ENCODE measurements around the gene PRR11. TPM values are rescaled to one million over a fixed set of nuclear protein-coding genes. Genes with fewer than 3 reads are reported as not detected.

PRR11 gene
- total RNA-seq, 1 donor from 2014 or later, result 51.9 TPM

DNA sequence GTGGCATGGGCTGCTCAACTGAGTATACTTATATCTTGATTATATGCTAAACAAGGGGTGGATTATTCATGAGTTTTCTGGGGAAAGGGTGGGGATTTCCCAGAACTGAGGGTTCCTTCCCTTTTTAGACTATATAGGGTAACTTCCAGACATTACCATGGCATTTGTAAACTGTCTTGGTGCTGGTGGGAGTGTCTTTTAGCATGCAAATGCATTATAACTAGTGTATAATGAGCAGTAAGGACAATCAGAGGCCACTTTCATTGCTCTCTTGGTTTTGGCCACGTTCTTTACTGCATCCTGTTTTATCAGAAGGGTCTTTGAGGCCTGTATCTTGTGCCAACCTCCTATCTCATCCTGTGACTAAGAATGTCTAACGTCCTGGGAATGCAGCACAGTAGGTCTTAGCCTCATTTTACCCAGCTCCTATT lies 12.0 kb downstream of the PRR11 start:
- no peaks in the 10 kb centered on the region for H4K20me1 ChIP-seq (ENCODE audit: low read depth)
- no peak overlapping the region for H2AFZ ChIP-seq (replicated peaks)
- peaks cover 9% of the 10 kb centered on the region for H3K4me1 Mint-ChIP-seq
- no peak for DNase-seq (ENCODE audit: low spot score)
- no peaks in the 10 kb centered on the region for H3K9me3 Mint-ChIP-seq
- H3K27ac Mint-ChIP-seq, result no peak overlapping the region
- no peaks in the 10 kb centered on the region for H3K27me3 ChIP-seq
- H3K4me3 ChIP-seq, result no peak overlapping the region
- peaks cover 15% of the 10 kb centered on the region for H3K36me3 Mint-ChIP-seq
- no peak for TF ChIP-seq EZH2phosphoT487 (IDR thresholded peaks at IDR 0.05)
- TF ChIP-seq, protein P1, sequence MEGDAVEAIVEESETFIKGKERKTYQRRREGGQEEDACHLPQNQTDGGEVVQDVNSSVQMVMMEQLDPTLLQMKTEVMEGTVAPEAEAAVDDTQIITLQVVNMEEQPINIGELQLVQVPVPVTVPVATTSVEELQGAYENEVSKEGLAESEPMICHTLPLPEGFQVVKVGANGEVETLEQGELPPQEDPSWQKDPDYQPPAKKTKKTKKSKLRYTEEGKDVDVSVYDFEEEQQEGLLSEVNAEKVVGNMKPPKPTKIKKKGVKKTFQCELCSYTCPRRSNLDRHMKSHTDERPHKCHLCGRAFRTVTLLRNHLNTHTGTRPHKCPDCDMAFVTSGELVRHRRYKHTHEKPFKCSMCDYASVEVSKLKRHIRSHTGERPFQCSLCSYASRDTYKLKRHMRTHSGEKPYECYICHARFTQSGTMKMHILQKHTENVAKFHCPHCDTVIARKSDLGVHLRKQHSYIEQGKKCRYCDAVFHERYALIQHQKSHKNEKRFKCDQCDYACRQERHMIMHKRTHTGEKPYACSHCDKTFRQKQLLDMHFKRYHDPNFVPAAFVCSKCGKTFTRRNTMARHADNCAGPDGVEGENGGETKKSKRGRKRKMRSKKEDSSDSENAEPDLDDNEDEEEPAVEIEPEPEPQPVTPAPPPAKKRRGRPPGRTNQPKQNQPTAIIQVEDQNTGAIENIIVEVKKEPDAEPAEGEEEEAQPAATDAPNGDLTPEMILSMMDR (IDR thresholded peaks at IDR 0.05), result no peak
- H3K27ac ChIP-seq, result peak overlapping the region; percentile 26
- H3K27me3 Mint-ChIP-seq (ENCODE audit: insufficient read depth, low read depth), result no peaks in the 10 kb centered on the region
- H3K9me3 ChIP-seq (ENCODE audit: low read depth), result no peaks in the 10 kb centered on the region
- no peak overlapping the region for H3K9ac ChIP-seq
- H3K4me3 Mint-ChIP-seq, result no peak overlapping the region
- no peak overlapping the region for H3K4me2 ChIP-seq
- H3K36me3 ChIP-seq, result peaks cover 11% of the 10 kb centered on the region
- H3F3A ChIP-seq (ENCODE audit: low read depth), result peaks cover 27% of the 10 kb centered on the region
- H3K4me1 ChIP-seq, result peaks cover 15% of the 10 kb centered on the region
- peaks cover 75% of the 10 kb centered on the region for H3K79me2 ChIP-seq (ENCODE audit: low read depth)

DNA sequence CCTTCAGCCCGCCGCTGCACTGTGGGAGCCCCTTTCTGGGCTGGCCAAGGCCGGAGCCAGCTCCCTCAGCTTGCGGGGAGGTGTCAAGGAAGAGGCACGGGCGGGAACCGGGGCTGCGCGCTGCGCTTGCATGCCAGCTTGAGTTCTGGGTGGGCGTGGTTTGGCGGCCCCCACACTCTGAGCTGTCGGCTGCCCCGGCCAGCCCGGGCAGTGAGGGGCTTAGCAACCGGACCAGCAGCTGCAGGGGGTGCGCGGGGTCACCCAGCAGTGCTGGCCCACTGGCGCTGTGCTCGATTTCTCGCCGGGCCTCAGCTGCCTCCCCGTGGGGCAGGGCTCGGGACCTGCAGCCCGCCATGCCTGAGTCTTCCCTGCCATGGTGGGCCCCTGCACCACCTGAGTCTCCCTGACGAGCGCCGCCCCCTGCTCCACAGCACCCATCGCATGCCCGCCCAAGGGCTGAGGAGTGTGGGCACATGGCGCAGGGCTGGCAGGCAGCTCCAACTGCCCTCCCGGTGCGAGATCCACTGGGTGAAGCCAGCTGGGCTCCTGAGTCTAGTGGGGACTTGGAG lies 17.0 kb downstream of the PRR11 start:
- Histone ChIP-seq H3K9me3 (ENCODE audit: low read depth) (no peaks in the 10 kb centered on the region), H2AFZ (replicated peaks) (no peak overlapping the region), H3K4me1 (no peaks in the 10 kb centered on the region), H3K27ac (no peak overlapping the region), H3K9ac (no peak overlapping the region), H3K4me2 (no peak overlapping the region), H3K36me3 (peaks cover 11% of the 10 kb centered on the region), H3K27me3 (no peaks in the 10 kb centered on the region), H3F3A (ENCODE audit: low read depth) (no peaks in the 10 kb centered on the region), H4K20me1 (ENCODE audit: low read depth) (no peaks in the 10 kb centered on the region), H3K4me3 (no peak overlapping the region), H3K79me2 (ENCODE audit: low read depth) (peaks cover 52% of the 10 kb centered on the region)
- no peaks in the 10 kb centered on the region for H3K9me3 Mint-ChIP-seq
- H3K36me3 Mint-ChIP-seq, result peaks cover 36% of the 10 kb centered on the region
- peaks cover 2% of the 10 kb centered on the region for H3K27me3 Mint-ChIP-seq (ENCODE audit: insufficient read depth, low read depth)
- H3K27ac Mint-ChIP-seq, result no peak overlapping the region
- TF ChIP-seq EZH2phosphoT487 (IDR thresholded peaks at IDR 0.05) (no peak), EZH2 (IDR thresholded peaks at IDR 0.05) (no peak)
- TF ChIP-seq, protein P1 (IDR thresholded peaks at IDR 0.05), result no peak
- H3K4me1 Mint-ChIP-seq, result no peaks in the 10 kb centered on the region
- no peak overlapping the region for H3K4me3 Mint-ChIP-seq
- no peak for DNase-seq (ENCODE audit: low spot score)

DNA sequence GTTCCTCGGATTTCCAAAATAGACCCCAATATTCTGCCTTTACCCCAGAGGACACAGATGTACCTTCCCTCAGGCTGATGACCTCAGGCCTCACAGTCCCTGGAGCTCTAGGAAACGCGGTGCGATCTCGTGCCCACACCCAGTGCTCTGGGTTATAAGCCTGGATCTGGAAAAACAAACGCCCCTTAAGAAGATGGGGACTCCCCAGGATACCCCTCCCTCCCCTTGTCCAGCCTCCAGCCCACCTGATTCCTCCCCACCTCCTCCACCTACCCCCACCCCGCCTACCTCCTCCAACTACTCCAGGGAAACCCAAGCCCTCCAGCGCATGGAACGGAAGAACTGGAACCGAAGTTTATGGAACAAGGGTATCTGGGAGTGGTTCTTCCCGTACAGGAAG lies 19.1 kb downstream of the PRR11 start:
- H3K36me3 Mint-ChIP-seq, result peaks cover 32% of the 10 kb centered on the region
- TF ChIP-seq EZH2phosphoT487 (IDR thresholded peaks at IDR 0.05), result no peak
- TF ChIP-seq, protein P1 (IDR thresholded peaks at IDR 0.05), result no peak
- no peak for TF ChIP-seq EZH2 (IDR thresholded peaks at IDR 0.05)
- H3K4me1 Mint-ChIP-seq, result no peaks in the 10 kb centered on the region
- no peaks in the 10 kb centered on the region for H4K20me1 ChIP-seq (ENCODE audit: low read depth)
- peaks cover 30% of the 10 kb centered on the region for H3K79me2 ChIP-seq (ENCODE audit: low read depth)
- no peak overlapping the region for H3K4me3 ChIP-seq
- H3K4me3 Mint-ChIP-seq, result no peak overlapping the region
- no peak overlapping the region for H3K4me2 ChIP-seq
- DNase-seq (ENCODE audit: low spot score), result no peak
- no peaks in the 10 kb centered on the region for H3F3A ChIP-seq (ENCODE audit: low read depth)
- peaks cover 11% of the 10 kb centered on the region for H3K36me3 ChIP-seq
- H3K27ac Mint-ChIP-seq, result no peak overlapping the region
- H3K9me3 ChIP-seq (ENCODE audit: low read depth), result no peaks in the 10 kb centered on the region
- H3K27ac ChIP-seq, result no peak overlapping the region
- H3K9me3 Mint-ChIP-seq, result no peaks in the 10 kb centered on the region
- no peak overlapping the region for H2AFZ ChIP-seq (replicated peaks)
- peaks cover 2% of the 10 kb centered on the region for H3K27me3 Mint-ChIP-seq (ENCODE audit: insufficient read depth, low read depth)
- no peaks in the 10 kb centered on the region for H3K27me3 ChIP-seq
- no peaks in the 10 kb centered on the region for H3K4me1 ChIP-seq
- no peak overlapping the region for H3K9ac ChIP-seq
